ENCODE measurements around the gene NDUFAB1.
"Not testable (repeated sequence)": the region's sequence is repeated elsewhere in the genome, so short reads cannot be mapped to it uniquely, and the experiment has no call there.

NDUFAB1 gene

GRCh38 chr16:23595951-23596720 is at the start of gene NDUFAB1:
Gene NDUFAB1 (minus strand): TSS chr16:23596316. CDS start chr16:23596290, 26 bp downstream.
- peaks cover 52% of the 10 kb centered on the region for H3K4me1 Mint-ChIP-seq
- DNase-seq (peak; percentile 91 to 94), ATAC-seq (peak; percentile 98)
- H3K4me3 Mint-ChIP-seq: peak within 1 kb of the TSS; percentile 83 to 86
- H3K27me3 Mint-ChIP-seq: no peaks in the 10 kb centered on the region
- peak within 1 kb of the TSS; percentile 90 to 91 for H3K27ac Mint-ChIP-seq
- no peaks in the 10 kb centered on the region for H3K9me3 Mint-ChIP-seq

GRCh38 chr16:23642246-23642774 is 46.2 kb upstream of the NDUFAB1 start:
- H3K4me1 Mint-ChIP-seq: peaks cover 34% of the 10 kb centered on the region
- H3K27me3 Mint-ChIP-seq: no peaks in the 10 kb centered on the region
- no peaks in the 10 kb centered on the region for H3K9me3 Mint-ChIP-seq
- DNase-seq: no peak
- peak overlapping the region; percentile 91 to 99 for H3K4me3 Mint-ChIP-seq
- no peak for ATAC-seq
- peak overlapping the region; percentile 96 to 98 for H3K27ac Mint-ChIP-seq

GRCh38 chr16:23640931-23641765 is 45.0 kb upstream of the NDUFAB1 start, which contains the start of the genes DCTN5 and PALB2:
Gene DCTN5 (plus strand): TSS chr16:23641466. CDS start chr16:23641543, 77 bp downstream.
Gene PALB2 (minus strand): TSS chr16:23641310. CDS start chr16:23641157, 153 bp downstream.
- Mint-ChIP-seq H3K9me3 (no peaks in the 10 kb centered on the region), H3K4me3 (peak within 1 kb of the TSS; percentile 91 to 99), H3K27ac (peak within 1 kb of the TSS; percentile 96 to 98), H3K4me1 (peaks cover 29% of the 10 kb centered on the region), H3K27me3 (no peaks in the 10 kb centered on the region)
- peak; percentile 80 to 90 for DNase-seq
- ATAC-seq: peak; percentile 100

- Mint-ChIP-seq H3K9me3 (no peaks in the 10 kb centered on the region), H3K27me3 (no peaks in the 10 kb centered on the region), H3K4me1 (peaks cover 24% of the 10 kb centered on the region), H3K27ac (peak overlapping the region; percentile 96 to 98), H3K4me3 (peak overlapping the region; percentile 91 to 99)
- ATAC-seq: no peak
- no peak for DNase-seq
Measured at GRCh38 chr16:23640615-23640930, 44.5 kb upstream of the NDUFAB1 start.

- ATAC-seq (no peak), DNase-seq (no peak)
- peaks cover 26% of the 10 kb centered on the region for H3K4me1 Mint-ChIP-seq
- H3K27me3 Mint-ChIP-seq: no peaks in the 10 kb centered on the region
- H3K9me3 Mint-ChIP-seq: no peaks in the 10 kb centered on the region
- H3K4me3 Mint-ChIP-seq: no peak overlapping the region
- H3K27ac Mint-ChIP-seq: no peak overlapping the region
Measured at GRCh38 chr16:23635958-23636357, 39.8 kb upstream of the NDUFAB1 start.

DNA sequence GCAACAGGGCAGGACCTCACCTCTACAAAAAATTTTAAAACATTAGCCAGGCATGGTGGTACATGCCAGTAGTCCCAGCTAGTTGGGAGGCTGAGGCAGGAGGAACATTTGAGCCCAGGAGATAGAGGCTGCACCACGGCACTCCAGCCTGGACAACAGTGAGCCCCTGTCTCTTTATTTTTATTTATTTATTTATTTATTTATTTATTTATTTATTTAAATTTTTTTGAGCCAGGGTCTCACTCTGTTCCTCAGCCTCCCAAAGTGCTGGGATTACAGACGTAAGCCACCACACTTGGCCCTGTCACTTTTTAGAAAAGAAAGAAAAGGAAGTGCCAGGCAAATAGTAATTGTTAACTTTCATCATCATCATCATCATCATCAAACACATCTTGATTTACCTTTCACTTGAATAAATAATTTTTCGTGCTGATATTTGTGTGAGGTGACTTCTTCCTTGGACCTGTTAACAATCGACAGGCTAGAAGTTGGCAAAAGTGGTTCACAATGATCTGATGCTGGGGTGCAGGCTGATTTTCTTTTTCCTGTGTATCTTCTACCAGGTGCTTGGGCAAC is 38.4 kb upstream of the NDUFAB1 start:
- H3K27me3 Mint-ChIP-seq: no peaks in the 10 kb centered on the region
- H3K4me1 Mint-ChIP-seq: peaks cover 20% of the 10 kb centered on the region
- no peaks in the 10 kb centered on the region for H3K9me3 Mint-ChIP-seq
- no peak overlapping the region for H3K4me3 Mint-ChIP-seq
- H3K27ac Mint-ChIP-seq: no peak overlapping the region
- ATAC-seq (no peak), DNase-seq (no peak)

DNA sequence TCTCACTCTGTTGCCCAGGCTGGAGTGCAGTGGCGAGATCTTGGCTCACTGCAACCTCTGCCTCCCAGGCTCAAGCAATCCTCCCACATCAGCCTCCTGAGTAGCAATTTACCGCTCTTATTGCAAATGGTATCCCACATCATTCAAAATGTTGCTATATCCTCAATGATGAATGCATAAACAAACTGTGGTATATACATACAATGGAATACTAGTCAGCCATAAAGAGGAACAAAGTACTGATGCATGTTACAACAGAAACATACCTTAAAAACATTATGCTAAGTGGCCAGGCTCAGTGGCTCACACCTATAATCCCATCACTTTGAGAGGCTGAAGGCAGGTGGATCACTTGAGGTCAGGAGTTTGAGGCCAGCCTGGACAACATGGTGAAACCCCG is 35.8 kb upstream of the NDUFAB1 start:
- ATAC-seq, H3K27me3 Mint-ChIP-seq, H3K9me3 Mint-ChIP-seq, DNase-seq, H3K4me3 Mint-ChIP-seq: not testable (repeated sequence)
- peaks cover 24% of the 10 kb centered on the region for H3K4me1 Mint-ChIP-seq
- peak overlapping the region in 1 of 2 donors; percentile 15 for H3K27ac Mint-ChIP-seq

GRCh38 chr16:23629516-23629915 is 33.4 kb upstream of the NDUFAB1 start:
- H3K27ac Mint-ChIP-seq: no peak overlapping the region
- no peak overlapping the region for H3K4me3 Mint-ChIP-seq
- no peak for DNase-seq
- no peaks in the 10 kb centered on the region for H3K9me3 Mint-ChIP-seq
- no peaks in the 10 kb centered on the region for H3K27me3 Mint-ChIP-seq
- peaks cover 24% of the 10 kb centered on the region for H3K4me1 Mint-ChIP-seq
- ATAC-seq: no peak

DNA sequence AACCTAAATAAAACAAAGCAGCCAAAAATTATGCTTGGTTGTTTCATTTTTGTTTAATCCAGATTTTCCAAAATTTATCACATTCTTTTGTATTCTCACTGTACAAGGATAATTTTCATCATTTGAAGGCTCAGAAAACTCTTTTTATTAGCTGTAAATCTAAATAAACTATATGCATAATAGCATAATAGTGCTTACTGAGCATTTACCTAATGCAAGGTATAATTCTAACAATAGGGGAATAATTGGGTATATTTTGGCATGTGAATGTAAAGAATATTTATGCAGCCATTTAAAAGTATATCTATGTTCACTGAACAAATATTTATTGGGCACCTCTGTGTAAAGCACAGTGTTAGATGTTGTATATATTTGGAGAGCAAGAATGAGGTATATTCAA is 28.0 kb upstream of the NDUFAB1 start:
- H3K27ac Mint-ChIP-seq: no peak overlapping the region
- no peak for DNase-seq
- H3K27me3 Mint-ChIP-seq: no peaks in the 10 kb centered on the region
- no peak for ATAC-seq
- no peaks in the 10 kb centered on the region for H3K4me1 Mint-ChIP-seq
- H3K9me3 Mint-ChIP-seq: no peaks in the 10 kb centered on the region
- H3K4me3 Mint-ChIP-seq: no peak overlapping the region

DNA sequence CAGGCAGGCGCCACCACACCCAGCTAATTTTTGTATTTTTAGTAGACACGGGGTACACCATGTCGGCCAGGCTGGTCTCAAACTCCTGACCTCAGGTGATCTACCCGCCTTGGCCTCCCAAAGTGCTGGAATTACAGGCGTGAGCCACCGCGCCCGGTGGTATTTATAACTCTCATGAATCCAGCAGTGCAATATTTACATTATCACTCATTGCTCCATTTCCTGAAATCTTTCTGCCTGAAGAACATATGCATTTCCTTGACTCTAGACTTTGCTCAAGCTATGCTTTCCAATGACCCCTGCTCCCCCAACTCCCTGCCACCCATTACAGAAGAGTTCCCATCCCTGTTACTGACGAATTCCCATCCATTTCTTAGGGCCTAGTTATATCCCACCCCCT is 19.7 kb upstream of the NDUFAB1 start:
- Mint-ChIP-seq H3K9me3 (no peaks in the 10 kb centered on the region), H3K27ac (no peak overlapping the region), H3K4me1 (no peaks in the 10 kb centered on the region), H3K4me3 (no peak overlapping the region), H3K27me3 (no peaks in the 10 kb centered on the region)
- DNase-seq (no peak), ATAC-seq (no peak)

DNA sequence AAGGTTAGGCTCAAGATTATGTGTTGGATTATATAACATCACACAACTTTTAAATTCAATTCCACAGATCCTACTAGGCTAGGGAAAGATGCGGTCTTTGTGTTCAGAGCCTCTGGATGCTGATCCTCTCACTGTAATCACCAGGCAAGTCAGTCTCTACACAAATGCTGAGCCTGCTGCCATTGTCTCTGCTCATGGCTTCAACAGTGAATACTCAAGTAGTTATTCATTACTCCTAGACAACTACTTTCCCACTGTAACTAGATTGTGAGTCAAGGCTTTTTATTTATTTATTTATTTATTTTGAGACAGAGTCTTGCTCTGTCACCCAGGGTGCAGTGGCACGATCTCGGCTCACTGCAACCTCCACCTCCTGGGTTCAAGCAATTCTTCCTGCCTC is 15.8 kb upstream of the NDUFAB1 start:
- no peak overlapping the region for H3K4me3 Mint-ChIP-seq
- H3K4me1 Mint-ChIP-seq: no peaks in the 10 kb centered on the region
- ATAC-seq (no peak), DNase-seq (no peak)
- H3K27ac Mint-ChIP-seq: peak overlapping the region in 1 of 2 donors; percentile 27
- no peaks in the 10 kb centered on the region for H3K27me3 Mint-ChIP-seq
- H3K9me3 Mint-ChIP-seq: no peaks in the 10 kb centered on the region

DNA sequence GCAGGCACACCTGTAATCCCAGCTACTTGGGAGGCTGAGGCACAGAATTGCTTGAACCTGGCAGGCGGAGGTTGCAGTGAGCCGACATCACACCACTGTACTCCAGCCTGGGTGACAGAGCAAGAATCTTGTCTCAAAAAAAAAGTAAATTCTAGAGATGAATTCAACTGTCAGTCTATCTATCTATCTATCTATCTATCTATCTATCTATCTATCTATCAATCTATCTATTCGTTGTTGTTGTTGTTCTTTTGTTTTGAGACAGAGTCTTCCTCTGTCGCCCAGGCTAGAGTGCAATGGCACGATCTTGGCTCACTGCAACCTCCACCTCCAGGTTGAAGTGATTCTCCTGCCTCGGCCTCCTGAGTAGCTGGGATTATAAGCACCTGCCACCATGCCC is 14.8 kb upstream of the NDUFAB1 start:
- not testable (repeated sequence) for DNase-seq, H3K4me3 Mint-ChIP-seq, H3K27me3 Mint-ChIP-seq, H3K9me3 Mint-ChIP-seq, H3K27ac Mint-ChIP-seq, ATAC-seq, H3K4me1 Mint-ChIP-seq

GRCh38 chr16:23609929-23610328 is 13.8 kb upstream of the NDUFAB1 start:
- ATAC-seq (no peak), DNase-seq (no peak)
- H3K9me3 Mint-ChIP-seq: no peaks in the 10 kb centered on the region
- H3K27me3 Mint-ChIP-seq: no peaks in the 10 kb centered on the region
- H3K4me3 Mint-ChIP-seq: no peak overlapping the region
- H3K27ac Mint-ChIP-seq: no peak overlapping the region
- no peaks in the 10 kb centered on the region for H3K4me1 Mint-ChIP-seq

DNA sequence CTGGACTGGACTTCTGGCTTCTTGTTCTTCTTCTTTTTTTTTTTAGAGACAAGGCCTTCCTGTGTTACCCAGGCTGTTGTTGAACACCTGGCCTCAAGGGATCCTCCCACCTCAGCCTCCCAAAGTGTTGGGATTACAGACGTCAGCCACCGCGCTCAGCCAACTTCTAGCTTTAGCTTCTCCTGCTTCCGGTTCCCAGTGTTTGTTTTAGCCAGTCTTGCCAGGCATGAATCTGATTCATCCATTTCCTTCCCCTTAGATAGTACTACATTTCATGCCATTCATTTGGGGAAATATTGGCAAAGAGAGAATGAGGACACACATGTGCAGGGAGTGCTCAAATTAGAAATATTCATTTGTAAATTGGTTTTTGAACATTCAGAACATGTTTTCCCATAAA is 12.1 kb upstream of the NDUFAB1 start:
- DNase-seq: no peak

GRCh38 chr16:23607726-23608125 is 11.6 kb upstream of the NDUFAB1 start:
- Mint-ChIP-seq H3K4me3 (no peak overlapping the region), H3K4me1 (no peaks in the 10 kb centered on the region), H3K9me3 (no peaks in the 10 kb centered on the region), H3K27ac (no peak overlapping the region), H3K27me3 (no peaks in the 10 kb centered on the region)
- ATAC-seq (no peak), DNase-seq (no peak)

More for the DNA sequence above, 12.1 kb upstream of the NDUFAB1 start:
- no peak overlapping the region for H3K4me3 Mint-ChIP-seq
- no peaks in the 10 kb centered on the region for H3K27me3 Mint-ChIP-seq
- H3K4me1 Mint-ChIP-seq: no peaks in the 10 kb centered on the region
- no peak overlapping the region for H3K27ac Mint-ChIP-seq
- ATAC-seq: no peak
- H3K9me3 Mint-ChIP-seq: no peaks in the 10 kb centered on the region

All from stimulated activated naive CD8-positive, alpha-beta T cell treated with anti-CD3 and anti-CD28 coated beads, Interleukin-15, amount 100 ng/mL, for 72 hours (primary cell).